Measurements from ENCODE around the gene SP140.
"Not testable (repeated sequence)": the region's sequence is repeated elsewhere in the genome, so short reads cannot be mapped to it uniquely, and the experiment has no call there.

The SP140 gene

DNA sequence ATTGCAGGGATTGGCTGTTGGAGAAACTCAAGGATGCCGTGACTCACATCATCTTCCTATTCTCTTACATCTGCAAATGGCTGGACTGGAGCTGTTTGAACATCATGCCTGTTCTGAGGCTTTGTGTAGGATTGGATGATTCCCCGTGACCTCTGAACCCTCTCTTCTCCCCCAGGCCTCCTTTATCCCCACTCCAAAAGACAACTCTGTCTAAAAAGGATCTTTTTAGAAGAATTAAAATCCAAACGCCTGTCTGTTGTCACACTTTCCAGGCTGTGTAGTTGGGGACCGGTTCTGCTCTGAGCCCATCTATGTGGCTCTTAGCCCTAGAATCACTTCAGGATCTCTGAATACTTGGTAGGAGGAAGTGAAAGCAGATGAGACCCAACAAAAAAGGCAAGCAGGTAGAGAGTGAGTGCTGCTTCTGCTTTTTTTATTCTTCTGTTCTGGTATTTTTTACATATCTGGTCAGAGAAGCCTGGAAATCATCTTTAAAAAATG lies 565 bp downstream of the SP140 start:
- no peak for DNase-seq (ENCODE audit: low read depth)

DNA sequence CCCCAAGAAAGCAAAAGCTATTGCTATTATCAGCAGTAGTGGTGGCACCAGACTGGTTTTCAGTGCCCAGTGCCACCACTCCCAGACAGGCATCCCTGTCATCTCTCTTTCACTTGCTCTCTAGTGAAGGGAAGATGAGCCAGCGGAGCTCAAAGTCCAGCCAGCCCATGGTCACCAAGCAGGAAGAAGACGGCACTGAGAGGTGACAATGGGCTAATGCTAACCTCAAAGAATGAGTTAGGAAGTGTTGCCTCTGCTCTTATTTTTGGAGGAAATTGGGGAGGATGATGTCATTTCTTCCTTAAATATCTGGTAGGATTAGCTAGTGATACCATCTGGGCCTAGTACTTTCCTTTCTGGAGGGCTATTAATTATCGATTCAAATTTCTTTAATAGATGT lies 1.7 kb downstream of the SP140 start:
- no peak for DNase-seq (ENCODE audit: low read depth)

DNA sequence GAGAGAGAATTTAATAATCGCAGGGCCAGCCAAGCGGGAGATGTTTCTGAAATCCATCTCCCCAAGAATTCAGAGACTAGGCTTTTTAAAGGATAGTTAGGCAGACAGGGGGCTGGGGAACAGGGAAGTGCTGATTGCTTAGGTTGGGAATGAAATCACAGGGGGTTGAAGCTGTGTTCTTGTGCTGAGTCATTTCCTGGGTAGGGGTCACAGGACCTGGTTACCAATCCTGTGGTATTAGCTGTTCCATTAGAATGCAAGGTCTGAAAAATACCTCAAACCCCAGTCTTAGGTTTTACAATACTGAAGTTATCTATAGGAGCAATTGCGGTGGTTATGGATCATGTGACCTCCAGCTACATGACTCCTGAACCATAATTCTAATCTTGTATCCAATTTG lies 4.6 kb downstream of the SP140 start:
- DNase-seq (ENCODE audit: low read depth) = no peak

DNA sequence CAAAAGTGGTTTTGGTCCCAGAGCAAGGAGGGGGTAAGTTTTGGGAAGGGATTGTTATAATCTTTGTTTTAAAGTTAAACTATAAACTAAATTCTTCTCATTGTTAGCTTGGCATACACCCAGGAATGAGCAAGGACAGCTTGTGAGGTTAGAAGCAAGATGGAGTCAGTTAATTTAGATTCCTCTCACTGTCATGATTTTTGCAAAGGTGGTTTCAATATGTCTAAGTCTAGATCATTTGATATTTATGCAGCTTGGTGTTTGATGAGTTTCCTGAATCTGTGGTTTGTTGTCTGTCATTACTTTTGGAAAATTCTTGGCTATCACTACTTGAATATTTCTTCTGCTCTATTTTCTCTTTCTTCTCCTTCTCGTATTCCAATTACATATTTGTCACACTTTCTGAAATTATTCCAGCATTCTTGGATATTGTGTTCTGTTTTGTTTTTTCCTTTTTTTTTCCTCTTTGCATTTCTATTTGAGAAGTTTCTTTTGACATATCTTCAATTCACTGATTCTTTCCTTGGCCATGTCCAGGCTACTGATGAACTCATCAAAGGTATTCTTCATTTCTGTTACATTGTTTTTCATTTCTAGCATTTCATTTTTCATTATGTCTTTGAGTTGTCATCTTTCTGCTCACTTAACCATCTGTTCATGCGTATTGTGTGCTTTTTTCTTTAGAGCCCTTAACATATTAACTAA lies 5.1 kb downstream of the SP140 start:
- no peak for DNase-seq (ENCODE audit: low read depth)

DNA sequence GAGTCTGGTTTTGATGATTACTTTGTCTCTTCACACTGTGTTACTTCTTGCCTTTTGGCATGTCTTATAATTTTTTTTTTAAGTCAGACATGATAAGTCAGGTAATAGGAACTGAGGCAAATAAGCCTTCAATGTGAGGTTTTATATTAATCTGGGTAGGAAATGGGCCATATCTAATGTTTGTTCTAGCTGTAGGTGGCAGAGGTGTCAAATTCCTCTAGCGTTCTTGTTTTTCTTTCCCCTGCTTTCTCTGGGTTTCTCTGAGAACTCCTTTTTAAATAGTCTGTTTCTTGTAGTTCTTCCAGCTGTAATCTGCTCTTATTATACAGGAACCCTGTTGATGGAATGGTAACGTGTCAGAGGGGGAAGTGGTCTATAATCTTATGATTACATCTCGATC lies 5.7 kb downstream of the SP140 start:
- DNase-seq (ENCODE audit: low read depth) = no peak

DNA sequence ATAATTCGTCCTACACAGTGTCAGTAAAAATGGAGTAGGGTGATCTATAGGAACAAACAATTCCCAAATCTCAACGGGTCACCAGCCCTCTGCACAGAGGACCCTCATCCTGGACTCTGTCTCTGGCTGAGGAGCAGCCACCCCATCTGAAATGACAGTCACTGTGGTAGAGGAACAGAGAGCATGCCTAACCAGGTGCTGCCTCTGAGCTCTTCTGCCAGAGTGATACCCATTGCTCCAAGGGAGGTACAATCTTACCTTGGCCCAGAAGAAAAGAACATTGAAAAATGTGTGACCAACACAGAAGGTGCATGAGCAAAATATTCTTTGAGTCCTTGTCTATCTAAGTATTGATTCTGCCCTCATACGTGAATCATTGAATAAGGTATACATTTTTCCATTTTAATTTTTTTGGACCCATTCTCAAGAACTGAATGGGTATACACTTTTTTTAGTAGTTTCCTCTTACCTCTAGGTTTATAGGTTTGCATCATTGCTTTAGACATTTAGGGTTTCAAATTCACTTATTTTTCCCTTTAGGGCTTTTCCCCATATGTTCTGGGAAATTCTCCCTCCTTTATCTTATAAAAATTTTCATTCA lies 8.7 kb downstream of the SP140 start:
- no peak for DNase-seq (ENCODE audit: low read depth)

DNA sequence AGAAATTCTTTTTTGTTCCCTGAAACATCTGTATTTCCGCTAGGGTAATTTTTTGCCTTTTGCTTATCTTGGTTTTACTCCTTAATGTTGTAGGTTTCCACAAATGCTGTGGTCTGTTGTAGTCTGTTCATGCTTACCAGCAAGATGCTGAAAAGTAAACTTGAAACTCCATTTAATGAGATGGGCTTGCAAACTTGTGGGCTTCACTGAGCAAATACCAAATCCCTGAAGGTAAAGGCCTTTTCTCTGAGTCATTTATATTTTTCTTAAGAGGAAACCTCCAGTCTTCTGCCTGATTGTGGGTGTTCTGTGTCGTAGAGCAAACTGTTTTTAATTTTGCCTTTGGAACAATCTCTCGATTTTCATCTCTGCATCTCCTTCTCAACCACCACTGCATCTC lies 9.3 kb downstream of the SP140 start:
- DNase-seq (ENCODE audit: low read depth) = no peak

DNA sequence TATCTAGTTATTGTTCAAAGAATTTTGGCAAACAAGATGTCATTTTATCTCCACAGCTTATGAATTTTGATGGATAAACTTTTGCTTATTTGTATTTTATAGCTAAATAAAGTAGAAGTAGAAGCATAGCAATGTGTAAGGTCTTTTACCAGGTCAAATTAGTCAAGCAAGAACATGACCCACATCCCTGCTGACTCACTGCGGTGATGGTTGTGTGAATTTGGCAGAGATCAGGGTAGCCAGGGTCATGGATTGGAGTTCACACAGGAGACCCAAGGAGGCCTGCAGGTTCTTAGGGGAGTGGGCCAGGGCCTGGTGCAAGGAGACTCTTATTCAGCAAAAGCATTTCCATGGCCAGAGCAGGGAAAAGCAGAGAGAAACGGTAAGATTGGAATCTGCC lies 18.7 kb downstream of the SP140 start:
- no peak for DNase-seq (ENCODE audit: low read depth)

DNA sequence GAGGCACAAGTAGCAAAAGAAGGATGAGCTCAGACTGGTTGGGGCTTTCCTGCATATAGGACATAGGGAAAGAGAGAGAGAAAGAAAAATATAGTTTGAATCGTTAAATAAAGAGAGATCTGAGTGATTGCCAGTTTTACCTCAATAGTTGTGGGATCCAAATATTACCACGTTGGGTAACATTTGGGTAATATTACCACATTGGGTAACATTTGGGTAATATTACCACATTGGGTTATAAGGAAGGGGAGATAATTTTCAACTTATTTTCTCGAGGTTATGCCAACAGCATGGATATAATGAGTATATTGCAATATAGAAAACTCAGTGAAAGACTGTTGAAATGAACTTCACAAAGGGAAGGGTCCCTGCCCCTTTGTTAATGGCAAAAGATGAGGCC lies 20.7 kb downstream of the SP140 start:
- no peak for DNase-seq (ENCODE audit: low read depth)

DNA sequence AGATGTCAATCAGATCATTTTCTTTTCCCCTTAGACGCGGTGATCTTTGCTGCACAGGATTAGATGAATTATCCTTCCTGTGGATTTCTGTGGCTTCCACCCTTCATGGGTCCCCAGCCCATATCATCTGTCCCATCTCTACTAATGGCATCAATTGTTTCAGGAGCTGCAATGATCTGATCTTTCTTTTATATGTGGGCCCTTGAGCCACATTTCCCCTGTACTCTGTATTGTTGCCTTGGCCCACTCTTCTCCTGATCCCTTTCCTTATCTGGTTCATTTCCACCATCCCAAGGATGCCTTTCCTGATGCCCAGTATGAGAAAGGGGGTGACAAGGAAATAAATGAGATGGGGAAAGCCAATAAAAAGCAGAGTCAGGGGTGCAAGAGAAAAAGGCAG lies 24.7 kb downstream of the SP140 start:
- no peak for DNase-seq (ENCODE audit: low read depth)

DNA sequence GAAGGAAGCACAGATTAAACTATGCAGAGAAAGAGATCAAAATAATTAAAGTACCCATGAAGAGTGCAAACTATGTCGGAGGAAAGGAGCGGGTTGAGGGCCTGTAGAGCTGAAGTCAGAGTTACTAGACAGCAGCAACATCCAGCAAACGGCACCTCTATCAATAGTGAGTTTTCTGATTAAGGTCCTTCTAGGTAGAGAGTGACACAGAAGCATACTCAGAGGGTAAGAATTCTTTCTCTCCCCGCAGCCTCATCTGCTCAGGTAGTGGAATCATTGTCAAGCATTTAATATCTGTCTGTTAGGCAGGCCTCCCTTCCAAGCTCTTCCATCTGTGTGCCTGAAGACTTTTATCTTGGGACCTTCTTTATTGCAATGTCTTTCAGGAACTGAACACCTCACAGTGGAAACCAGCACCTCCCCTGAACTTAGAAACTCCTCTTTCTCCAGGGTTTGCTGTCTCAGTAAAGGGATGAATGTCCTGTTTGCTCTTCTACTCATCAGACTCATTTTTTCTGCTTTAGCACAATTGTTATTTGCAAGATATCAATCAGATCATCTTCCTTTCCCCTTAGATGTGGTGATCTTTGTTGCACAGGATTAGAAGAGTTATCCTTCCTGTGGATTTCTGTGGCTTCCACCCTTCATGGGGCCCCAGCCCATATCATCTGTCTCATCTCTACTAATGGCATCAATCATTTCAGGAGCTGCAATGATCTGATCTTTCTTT lies 28.8 kb downstream of the SP140 start:
- no peak for DNase-seq (ENCODE audit: low read depth)

DNA sequence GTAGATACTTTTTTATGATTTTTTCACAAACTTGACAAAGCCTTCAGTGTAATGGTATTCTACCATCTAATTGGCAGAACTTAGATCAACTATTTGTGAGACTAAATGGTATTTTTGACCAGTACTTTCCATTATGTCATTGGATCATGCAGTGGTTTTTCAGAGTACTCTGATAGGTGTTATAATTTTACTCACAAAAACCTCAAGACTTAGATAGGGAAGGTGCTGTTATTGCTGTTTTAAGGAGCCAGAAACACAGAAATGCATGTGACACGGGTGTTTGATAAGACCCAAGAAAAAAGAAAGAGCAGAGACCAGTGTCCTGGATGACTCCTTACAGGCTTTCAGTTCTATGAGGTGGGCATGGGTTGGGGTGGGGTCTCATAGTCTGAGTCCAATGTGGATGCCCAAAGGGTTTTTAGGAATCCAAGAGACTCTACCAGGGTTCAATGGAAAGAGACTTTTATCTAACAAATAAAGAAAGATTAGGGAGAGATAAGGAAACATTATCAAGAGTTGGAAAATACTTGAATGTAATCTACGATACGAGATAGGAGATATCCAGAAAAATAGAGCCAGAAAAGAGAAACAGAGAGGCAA lies 31.3 kb downstream of the SP140 start:
- DNase-seq (ENCODE audit: low read depth) = no peak

DNA sequence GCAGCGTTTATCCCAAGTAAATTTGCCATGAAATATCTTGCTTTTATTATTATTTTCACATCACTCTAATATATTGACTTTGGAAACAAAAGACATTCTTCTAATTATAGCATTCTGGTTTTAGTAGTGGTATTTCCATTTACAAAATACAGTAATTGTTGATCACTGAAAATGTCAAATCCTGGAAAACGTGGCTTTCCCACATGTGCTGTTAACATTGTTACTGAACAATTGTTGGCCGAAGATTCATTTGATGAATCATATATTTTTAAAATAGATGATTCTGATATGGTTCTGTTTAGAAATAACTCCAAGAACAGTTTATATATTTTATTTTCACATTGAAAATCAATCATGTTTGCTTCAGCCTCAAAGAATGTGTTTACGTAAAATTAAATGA lies 32.9 kb downstream of the SP140 start:
- no peak for DNase-seq (ENCODE audit: low read depth)

DNA sequence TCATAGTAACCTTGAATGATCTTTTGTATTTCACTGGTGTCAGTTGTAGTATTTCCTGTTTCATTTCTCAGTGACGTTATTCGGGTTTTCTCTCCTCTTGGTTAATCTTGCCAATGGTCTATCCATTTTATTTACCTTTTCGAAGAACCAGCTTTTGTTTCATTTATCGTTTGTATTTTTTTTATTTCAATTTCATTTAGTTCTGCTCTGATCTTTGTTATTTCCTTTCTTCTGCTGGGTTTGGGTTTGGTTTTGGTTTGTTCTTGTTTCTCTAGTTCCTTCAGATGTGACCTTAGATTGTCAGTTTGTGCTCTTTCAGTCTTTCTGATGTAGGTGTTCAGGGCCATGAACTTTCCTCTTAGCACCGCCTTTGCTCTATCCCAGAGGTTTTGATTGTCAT lies 36.7 kb downstream of the SP140 start:
- no peak for DNase-seq (ENCODE audit: low read depth)

DNA sequence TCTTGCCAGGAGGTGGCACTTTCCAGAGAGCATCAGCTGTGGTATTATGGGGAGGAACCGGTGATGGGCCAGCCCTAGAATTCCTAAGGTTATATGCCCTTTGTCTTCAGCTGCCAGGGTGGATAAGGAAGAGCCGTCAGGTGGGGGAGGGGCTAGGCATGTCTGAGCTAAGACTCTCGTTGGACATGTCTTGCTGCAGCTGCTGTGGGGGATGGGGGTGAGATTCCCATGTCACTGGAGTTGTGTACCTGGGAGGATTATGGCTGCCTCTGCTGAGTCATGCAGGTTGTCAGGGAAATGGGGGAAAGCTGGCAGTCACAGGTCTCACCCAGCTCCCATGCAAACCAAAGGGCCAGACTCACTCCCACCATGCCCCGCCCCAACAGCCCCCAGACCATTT lies 39.4 kb downstream of the SP140 start:
- not testable (repeated sequence) for DNase-seq (ENCODE audit: low read depth)

DNA sequence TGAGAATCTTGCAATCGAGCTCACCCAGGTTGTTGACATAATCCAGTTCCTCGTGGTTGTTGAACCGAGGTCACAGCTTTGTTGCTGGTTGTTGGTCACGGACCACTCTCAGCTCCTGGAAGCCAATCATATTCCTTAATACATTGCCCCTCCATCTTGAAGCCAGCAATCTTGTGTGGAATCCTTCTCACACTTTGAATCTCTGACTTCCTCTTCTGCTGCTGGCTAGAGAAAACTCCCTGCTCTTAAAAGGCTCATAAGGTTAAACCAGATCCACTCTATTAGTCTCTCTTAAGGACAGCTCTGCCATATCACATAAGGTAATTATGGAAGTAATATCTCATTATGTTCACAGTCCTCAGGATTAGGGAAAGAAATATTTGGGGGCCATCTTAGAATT lies 41.1 kb downstream of the SP140 start:
- no peak for DNase-seq (ENCODE audit: low read depth)

DNA sequence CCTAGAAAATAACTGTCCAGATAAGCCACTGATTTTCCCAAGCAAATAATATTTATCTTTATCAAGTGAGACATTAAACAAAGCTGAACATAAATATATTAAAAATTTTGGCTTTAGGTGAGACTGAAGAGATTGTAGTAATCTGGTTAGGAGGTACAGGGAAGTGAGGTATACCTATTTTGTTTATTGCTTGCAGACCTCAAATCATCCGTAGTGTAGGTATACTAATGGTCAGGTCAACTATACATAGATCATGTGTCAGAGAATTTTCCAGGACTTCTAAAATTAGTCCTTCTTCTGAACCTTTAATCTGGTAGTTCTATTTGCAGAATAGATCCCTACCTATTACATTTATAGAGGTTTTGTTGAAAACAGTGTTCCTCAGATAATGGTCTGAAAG lies 41.5 kb downstream of the SP140 start:
- DNase-seq (ENCODE audit: low read depth) = no peak

DNA sequence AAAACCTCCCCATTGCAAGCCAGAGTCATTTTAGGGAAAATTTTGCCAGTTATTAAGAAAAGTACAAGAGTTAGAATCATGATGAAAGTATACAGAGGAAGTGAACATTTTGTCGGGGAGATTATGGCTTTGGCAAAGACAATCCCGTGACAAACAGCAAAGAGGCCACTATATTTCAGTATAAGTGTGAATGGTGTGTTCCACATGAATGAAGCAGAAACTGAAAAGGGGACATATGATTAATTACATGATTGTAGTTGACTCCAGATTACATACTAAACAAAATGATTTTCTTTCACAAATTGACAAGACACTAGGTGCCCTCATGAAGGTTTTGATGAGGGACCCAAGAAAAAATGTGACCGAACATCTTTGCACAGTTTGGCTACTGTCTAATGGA lies 42.0 kb downstream of the SP140 start:
- DNase-seq (ENCODE audit: low read depth) = no peak

DNA sequence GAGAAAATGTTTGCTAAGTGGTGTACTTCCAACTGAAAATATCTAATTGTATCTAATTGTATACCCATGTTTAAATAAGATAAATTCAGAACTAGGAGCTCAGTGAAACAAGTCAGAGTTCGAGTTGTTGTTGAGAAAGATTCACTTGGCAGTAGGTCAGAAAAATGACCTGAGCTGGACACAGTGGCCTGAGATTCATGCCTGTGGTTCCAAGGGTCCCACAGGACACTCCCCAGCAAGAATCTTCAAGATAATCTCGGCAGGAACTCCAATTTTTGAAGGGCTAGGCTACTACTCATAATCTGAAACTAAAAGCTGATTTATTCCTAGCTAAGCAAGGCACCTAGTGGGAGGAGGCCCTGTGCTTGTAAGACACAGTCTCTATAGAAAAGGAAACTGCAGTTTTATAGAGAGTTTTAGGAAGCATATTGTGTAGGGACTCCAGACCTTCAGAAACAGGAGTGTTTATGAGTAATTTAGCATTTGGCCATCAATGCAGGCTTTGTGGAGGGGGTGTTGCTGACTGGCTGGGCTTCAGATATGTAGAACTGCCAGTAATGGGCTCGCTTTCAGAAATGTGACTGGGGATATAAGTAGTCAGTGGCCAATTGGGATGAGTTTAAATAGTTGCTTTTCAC lies 43.2 kb downstream of the SP140 start:
- no peak for DNase-seq (ENCODE audit: low read depth)

DNA sequence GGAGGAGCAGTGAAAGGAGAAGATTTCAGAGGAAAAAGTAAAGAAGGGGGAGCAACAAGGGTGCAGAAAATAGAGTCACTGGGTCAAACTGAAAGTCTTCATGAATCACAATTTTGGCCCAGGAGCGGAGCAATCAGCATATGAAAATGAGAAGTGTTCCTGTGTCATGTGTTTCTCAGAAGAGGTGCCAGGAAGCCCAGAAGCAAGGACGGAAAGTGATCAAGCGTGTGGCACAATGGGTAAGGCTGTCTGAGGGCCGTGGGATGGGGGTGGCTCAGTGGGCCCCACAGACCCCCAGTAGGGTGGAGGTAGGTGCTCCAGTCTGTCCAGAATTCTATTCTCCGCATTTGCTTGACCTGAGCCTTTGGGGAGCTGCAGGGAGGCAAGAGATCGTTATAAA lies 44.2 kb downstream of the SP140 start:
- no peak for DNase-seq (ENCODE audit: low read depth)

DNA sequence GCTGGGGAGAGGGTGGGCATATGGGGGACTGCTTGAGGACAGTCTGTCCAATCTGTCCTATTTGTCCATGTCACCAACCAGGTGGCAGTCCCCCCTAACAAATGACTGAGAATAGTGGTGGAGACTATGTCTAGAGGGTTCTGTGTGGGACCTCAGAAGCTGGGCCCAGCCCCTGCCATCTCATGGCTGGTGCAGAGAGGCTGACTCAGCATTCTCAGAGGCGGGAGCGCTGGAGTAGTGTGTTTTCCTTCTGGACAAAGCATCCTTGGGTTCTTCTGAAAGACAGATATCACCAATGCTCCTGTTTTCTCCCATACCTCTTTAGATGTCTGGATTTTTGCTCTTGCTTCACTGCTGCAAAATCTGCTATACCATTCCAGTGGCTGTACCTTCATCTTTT lies 57.4 kb downstream of the SP140 start:
- no peak for DNase-seq (ENCODE audit: low read depth)

DNA sequence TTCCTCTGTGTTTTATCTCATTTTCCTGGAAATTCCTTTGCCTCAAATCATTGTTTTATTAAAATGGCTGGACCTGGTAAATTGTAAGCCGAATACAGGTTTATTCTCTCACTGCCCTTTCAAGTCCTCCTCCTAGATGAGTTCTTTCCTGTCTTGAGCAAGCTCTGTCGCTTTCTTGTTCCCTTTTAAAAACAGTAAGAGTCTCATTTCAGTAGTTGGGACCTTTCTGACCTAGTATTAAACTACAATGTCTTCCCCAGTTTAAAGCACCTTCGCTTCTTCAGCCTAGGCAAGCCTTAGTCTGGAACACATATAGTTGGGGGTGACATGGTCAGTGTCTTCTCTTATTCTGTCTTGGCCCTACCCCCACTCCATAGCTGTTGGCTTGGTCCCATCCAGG lies 60.5 kb downstream of the SP140 start:
- no peak for DNase-seq (ENCODE audit: low read depth)

DNA sequence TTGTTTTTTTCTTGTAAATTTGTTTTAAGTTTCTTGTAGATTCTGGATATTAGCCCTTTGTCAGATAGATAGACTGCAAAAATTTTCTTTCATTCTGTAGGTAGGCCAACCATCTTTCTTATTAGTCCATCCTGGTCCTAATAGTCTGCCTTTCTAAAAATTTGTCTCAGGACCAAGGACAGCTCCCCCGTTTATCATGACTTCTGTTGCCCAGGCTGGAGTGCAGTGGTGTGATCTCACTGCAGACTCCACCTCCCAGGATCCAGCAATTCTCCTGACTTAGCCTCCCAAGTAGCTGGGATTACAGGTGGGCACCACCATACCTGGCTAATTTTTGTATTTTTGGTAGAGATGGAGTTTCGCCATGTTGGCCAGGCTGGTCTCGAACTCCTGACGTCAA lies 63.8 kb downstream of the SP140 start:
- not testable (repeated sequence) for DNase-seq (ENCODE audit: low read depth)
